GM12878 (cell line): Measurements from ENCODE around the gene CNTN3. TPM values are rescaled to one million over a fixed set of nuclear protein-coding genes. Genes with fewer than 3 reads are reported as not detected.

Experiments
- CHD2 ChIP-seq: IDR thresholded peaks from 2 replicates; pipeline ENCODE4 v1.6.1; 2011; ENCODE audit warnings: low read depth, low read length, improper control_type of control experiment, borderline replicate concordance
- EZH2 ChIP-seq: IDR thresholded peaks from 2 replicates; pipeline ENCODE4 v1.6.1; 2012; ENCODE audit warnings: low read depth, mild to moderate bottlenecking, control low read depth, inconsistent platforms, low read length, borderline replicate concordance; ENCODE audit not compliant: control insufficient read depth
- MEF2A ChIP-seq: IDR thresholded peaks from 2 replicates; pipeline ENCODE4 v1.6.1; 2011; ENCODE audit warnings: low read depth, mild to moderate bottlenecking, low read length, moderate library complexity; ENCODE audit not compliant: insufficient read depth
- MXI1 ChIP-seq: fragments of 150-350 bp; IDR thresholded peaks from 2 replicates; pipeline ENCODE4 v1.6.1; 2011; ENCODE audit warnings: low read depth, mild to moderate bottlenecking, inconsistent platforms, low read length, improper control_type of control experiment
- RBBP5 ChIP-seq: fragments of 200-600 bp; sonication (generic); conservative IDR thresholded peaks from 2 replicates; pipeline ENCODE4 v1.6.1; 2016
- RELA ChIP-seq: fragments of 450-650 bp; IDR thresholded peaks from 2 replicates; pipeline ENCODE4 v1.8.0; 2014; ENCODE audit warnings: borderline replicate concordance; ENCODE audit not compliant: partially characterized antibody
- ZBTB4 ChIP-seq: fragments of 450-650 bp; formaldehyde crosslinking; IDR thresholded peaks from 2 replicates; pipeline ENCODE4 v1.4.0; 2022; ENCODE audit warnings: mild to moderate bottlenecking, moderate library complexity
- ZNF207 ChIP-seq: fragments of 450-650 bp; IDR thresholded peaks from 2 replicates; pipeline ENCODE4 v1.6.1; 2014; ENCODE audit warnings: antibody characterized with exemption, mild to moderate bottlenecking, borderline replicate concordance
- ZNF687 ChIP-seq: fragments of 450-650 bp; IDR thresholded peaks from 2 replicates; pipeline ENCODE4 v1.6.1; 2017; ENCODE audit warnings: mild to moderate bottlenecking, moderate library complexity
- polyA plus RNA-seq, 11 experiments: library from polyadenylated mRNA; depleted of rRNA in 4 of 11; unstranded in 6 of 11; stranded (reverse) in 5 of 11; fragments of >200 nt; fragmentation: Nextera tagmentation in 4 of 11; fragmentation: Illumina TruSeq in 1 of 11; extraction: Ambion mirVana in 4 of 11; extraction: Trizol in 1 of 11; gene quantifications; 1 replicate in 1 of 11; 2 replicates in 10 of 11; pipeline versions ENCODE4 v1.2.1 to v1.2.3, GENCODE V29; 2011 to 2016; ENCODE audit warnings: inconsistent platforms in 2 of 11, missing spikeins in 2 of 11, low read depth in 1 of 11
- total RNA-seq, 4 experiments: library from RNA; depleted of rRNA in 3 of 4; stranded (reverse); fragments of >200 nt in 3 of 4; fragmentation: Illumina TruSeq in 1 of 4; extraction: Trizol in 1 of 4; gene quantifications; 2 replicates each; pipeline versions ENCODE4 v1.2.1 to v1.2.3, GENCODE V29; 2013 to 2021
- TF ChIP-seq, protein P1 (sequence below): fragments of 450-650 bp; IDR thresholded peaks from 2 replicates; pipeline ENCODE4 v1.6.1; 2017; ENCODE audit warnings: mild to moderate bottlenecking

Gene CNTN3
- total and polyA plus RNA-seq, 10 of the 15 experiments (the other 5 are each of a cell fraction or from before 2014, with no cell fraction given): 0.14 TPM; not detected in 9

DNA sequence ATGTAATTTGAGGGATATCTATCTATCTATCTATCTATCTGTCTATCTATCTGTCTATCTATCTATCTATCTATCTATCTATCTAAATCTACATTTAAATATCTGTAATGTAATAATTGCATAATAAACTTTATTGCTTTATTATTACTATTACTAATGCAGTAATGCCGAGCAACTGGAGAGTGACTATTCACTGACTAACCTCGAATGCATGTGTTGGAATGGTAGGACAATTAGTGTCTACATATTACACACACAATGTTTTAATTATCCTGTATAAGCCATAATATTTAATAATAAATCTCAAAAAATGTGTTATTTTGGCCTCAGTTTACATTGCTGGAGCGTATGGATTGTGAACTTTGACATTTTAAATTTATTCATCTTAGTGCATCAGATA lies 25.2 kb upstream of the CNTN3 start (continued):
- TF ChIP-seq ZBTB4: no peak
- TF ChIP-seq MXI1: no peak
- no peak for TF ChIP-seq CHD2
- TF ChIP-seq MEF2A: no peak
- no peak for TF ChIP-seq ZNF207
- TF ChIP-seq RBBP5: no peak
- TF ChIP-seq, protein P1, sequence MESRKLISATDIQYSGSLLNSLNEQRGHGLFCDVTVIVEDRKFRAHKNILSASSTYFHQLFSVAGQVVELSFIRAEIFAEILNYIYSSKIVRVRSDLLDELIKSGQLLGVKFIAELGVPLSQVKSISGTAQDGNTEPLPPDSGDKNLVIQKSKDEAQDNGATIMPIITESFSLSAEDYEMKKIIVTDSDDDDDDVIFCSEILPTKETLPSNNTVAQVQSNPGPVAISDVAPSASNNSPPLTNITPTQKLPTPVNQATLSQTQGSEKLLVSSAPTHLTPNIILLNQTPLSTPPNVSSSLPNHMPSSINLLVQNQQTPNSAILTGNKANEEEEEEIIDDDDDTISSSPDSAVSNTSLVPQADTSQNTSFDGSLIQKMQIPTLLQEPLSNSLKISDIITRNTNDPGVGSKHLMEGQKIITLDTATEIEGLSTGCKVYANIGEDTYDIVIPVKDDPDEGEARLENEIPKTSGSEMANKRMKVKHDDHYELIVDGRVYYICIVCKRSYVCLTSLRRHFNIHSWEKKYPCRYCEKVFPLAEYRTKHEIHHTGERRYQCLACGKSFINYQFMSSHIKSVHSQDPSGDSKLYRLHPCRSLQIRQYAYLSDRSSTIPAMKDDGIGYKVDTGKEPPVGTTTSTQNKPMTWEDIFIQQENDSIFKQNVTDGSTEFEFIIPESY: no peak
- no peak for TF ChIP-seq ZNF687
- TF ChIP-seq EZH2: no peak
- TF ChIP-seq RELA: no peak
